H1 (cell line): ENCODE measurements around the gene BRD1. TPM values are rescaled to one million over a fixed set of nuclear protein-coding genes. Genes with fewer than 3 reads are reported as not detected.

Experiments
- CTCF ChIA-PET: fragments of 300-600 bp; sonication (Branson Sonifier 250); formaldehyde crosslinking; loops from one replicate; lab custom pipeline; 2021; ENCODE audit not compliant: partially characterized antibody; lab: Charles Lee
- POLR2A ChIA-PET: fragments of 300-600 bp; sonication (Branson Sonifier 250); formaldehyde crosslinking; loops from one replicate; lab custom pipeline; 2021; ENCODE audit warnings: inconsistent platforms; ENCODE audit not compliant: partially characterized antibody; lab: Charles Lee
- DNase-seq, 2 experiments: peaks; one replicate each; pipeline versions ENCODE4 v3.0.0 to v3.0.0-alpha.2; 2010 to 2022; ENCODE audit warnings: low spot score in 2 of 2, low read depth in 1 of 2, mixed read lengths in 1 of 2
- FAIRE-seq: peaks from 2 replicates; lab custom pipeline; 2011; peaks lifted over from hg19 to GRCh38; lab: Jason Lieb, UNC
- H2AFZ ChIP-seq: 2 replicates; pipeline ENCODE4 v1.8.1; 2012; ENCODE audit warnings: low read length, inconsistent platforms
- H2AK5ac ChIP-seq: 2 replicates; pipeline ENCODE4 v1.6.1; 2013; ENCODE audit warnings: low read depth, low read length
- H2BK120ac ChIP-seq: replicated peaks from 2 replicates; pipeline ENCODE3; 2013; ENCODE audit warnings: low read depth, low read length, inconsistent platforms
- H2BK12ac ChIP-seq: 2 replicates; pipeline ENCODE4 v1.6.1; 2013; ENCODE audit warnings: low read depth, low read length
- H2BK15ac ChIP-seq: 2 replicates; pipeline ENCODE4 v1.6.1; 2013; ENCODE audit warnings: low read length
- H2BK20ac ChIP-seq: 2 replicates; pipeline ENCODE4 v1.6.1; 2013; ENCODE audit warnings: low read length
- H2BK5ac ChIP-seq: 2 replicates; pipeline ENCODE4 v1.6.1; 2013; ENCODE audit warnings: low read depth, low read length
- H3K14ac ChIP-seq: 2 replicates; pipeline ENCODE4 v1.6.1; 2013; ENCODE audit warnings: inconsistent platforms; ENCODE audit not compliant: insufficient read length
- H3K18ac ChIP-seq: 2 replicates; pipeline ENCODE4 v1.6.1; 2013; ENCODE audit warnings: low read length; ENCODE audit errors: extremely low read depth
- H3K23ac ChIP-seq: 2 replicates; pipeline ENCODE4 v1.6.1; 2013; ENCODE audit warnings: inconsistent platforms; ENCODE audit not compliant: insufficient read length
- H3K23me2 ChIP-seq: 2 replicates; pipeline ENCODE4 v1.6.1; 2013; ENCODE audit warnings: low read depth, low read length
- H3K27ac ChIP-seq: 2 replicates; pipeline ENCODE4 v1.6.1; 2011; ENCODE audit warnings: low read depth, low read length, inconsistent platforms
- H3K27me3 ChIP-seq, 4 experiments: replicated peaks in 1 of 4; 1 replicate in 1 of 4; 2 replicates in 3 of 4; pipeline versions ENCODE4 v1.6.1 to v1.8.1; 2011 to 2013; ENCODE audit warnings: low read length in 3 of 4, mild to moderate bottlenecking in 3 of 4, inconsistent platforms in 2 of 4, mixed read lengths in 2 of 4, moderate library complexity in 1 of 4; ENCODE audit not compliant: control insufficient read depth in 3 of 4, insufficient read depth in 3 of 4; ENCODE audit errors: extremely low read depth in 1 of 4
- H3K36me3 ChIP-seq, 4 experiments: 2 replicates each; pipeline versions ENCODE4 v1.6.1 to v1.8.1; 2011 to 2013; ENCODE audit warnings: mild to moderate bottlenecking in 4 of 4, low read length in 3 of 4, moderate library complexity in 2 of 4, control low read depth in 1 of 4, inconsistent platforms in 1 of 4; ENCODE audit not compliant: insufficient read depth in 4 of 4, control insufficient read depth in 2 of 4
- H3K4ac ChIP-seq: replicated peaks from 2 replicates; pipeline ENCODE3; 2013; ENCODE audit warnings: low read length, low read depth, mixed read lengths, inconsistent platforms; ENCODE audit not compliant: insufficient read length
- H3K4me1 ChIP-seq, 4 experiments: replicated peaks in 1 of 4; 1 replicate in 1 of 4; 2 replicates in 3 of 4; pipeline versions ENCODE4 v1.6.1 to v1.8.1; 2011 to 2013; ENCODE audit warnings: low read length in 3 of 4, inconsistent platforms in 2 of 4, mixed read lengths in 1 of 4; ENCODE audit not compliant: insufficient read depth in 4 of 4, control insufficient read depth in 3 of 4
- H3K4me2 ChIP-seq, 2 experiments: 2 replicates each; pipeline versions ENCODE4 v1.6.1 to v1.8.1; 2011 to 2013; ENCODE audit warnings: low read depth in 2 of 2, low read length in 2 of 2, control low read depth in 1 of 2, inconsistent platforms in 1 of 2, mild to moderate bottlenecking in 1 of 2; ENCODE audit not compliant: insufficient read depth in 1 of 2
- H3K4me3 ChIP-seq, 4 experiments: fragments of 200-600, 300-600 bp in 1 of 4; sonication (generic), shearing (Covaris generic), sonication (Bioruptor Twin) in 1 of 4; 2 replicates each; pipeline versions ENCODE4 v1.5.1 to v1.8.1; 2011 to 2016; ENCODE audit warnings: low read length in 4 of 4, low read depth in 3 of 4, control low read depth in 2 of 4, inconsistent platforms in 2 of 4, mild to moderate bottlenecking in 2 of 4, mixed read lengths in 1 of 4, moderate library complexity in 1 of 4; ENCODE audit not compliant: insufficient read depth in 2 of 4; ENCODE audit errors: extremely low read depth in 1 of 4
- H3K56ac ChIP-seq: replicated peaks from 2 replicates; pipeline ENCODE3; 2013; ENCODE audit warnings: low read depth, mild to moderate bottlenecking, mixed read lengths, low read length, inconsistent platforms; ENCODE audit not compliant: insufficient read length
- H3K79me1 ChIP-seq: 2 replicates; pipeline ENCODE4 v1.6.1; 2013; ENCODE audit warnings: low read depth, low read length, control low read depth
- H3K79me2 ChIP-seq, 2 experiments: 2 replicates each; pipeline versions ENCODE4 v1.6.1 to v1.8.1; 2012 to 2013; ENCODE audit warnings: low read length in 2 of 2, mild to moderate bottlenecking in 2 of 2, inconsistent platforms in 1 of 2; ENCODE audit not compliant: insufficient read depth in 2 of 2, control insufficient read depth in 1 of 2
- H3K9ac ChIP-seq, 4 experiments: replicated peaks in 1 of 4; 1 replicate in 1 of 4; 2 replicates in 3 of 4; pipeline versions ENCODE4 v1.6.1 to v1.8.1; 2011 to 2013; ENCODE audit warnings: low read depth in 3 of 4, low read length in 3 of 4, control low read depth in 2 of 4, mild to moderate bottlenecking in 2 of 4, moderate library complexity in 2 of 4, inconsistent platforms in 1 of 4; ENCODE audit errors: extremely low read depth in 1 of 4
- H3K9me3 ChIP-seq, 2 experiments: 2 replicates each; pipeline versions ENCODE4 v1.6.1 to v1.8.1; 2012 to 2013; ENCODE audit warnings: mild to moderate bottlenecking in 2 of 2, moderate library complexity in 2 of 2, control low read depth in 1 of 2, inconsistent platforms in 1 of 2, low read depth in 1 of 2, low read length in 1 of 2, mixed read lengths in 1 of 2; ENCODE audit not compliant: insufficient read depth in 2 of 2
- H4K20me1 ChIP-seq, 2 experiments: replicated peaks in 1 of 2; 2 replicates each; pipeline versions ENCODE3 to v1.8.1; 2011 to 2013; ENCODE audit warnings: inconsistent platforms in 2 of 2, low read length in 2 of 2, mild to moderate bottlenecking in 1 of 2; ENCODE audit not compliant: insufficient read depth in 2 of 2, control insufficient read depth in 1 of 2
- H4K5ac ChIP-seq: 2 replicates; pipeline ENCODE4 v1.6.1; 2013; ENCODE audit warnings: low read length, low read depth, mixed read lengths, inconsistent platforms; ENCODE audit not compliant: insufficient read length
- H4K8ac ChIP-seq: 2 replicates; pipeline ENCODE4 v1.8.0; 2013; ENCODE audit warnings: mild to moderate bottlenecking, moderate library complexity, low read length, inconsistent platforms; ENCODE audit not compliant: insufficient read depth; ENCODE audit errors: extremely low read depth
- H4K91ac ChIP-seq: replicated peaks from 2 replicates; pipeline ENCODE3; 2013; ENCODE audit warnings: low read length, mixed read lengths, inconsistent platforms; ENCODE audit not compliant: insufficient read length
- RXRA ChIP-seq: IDR thresholded peaks from 2 replicates; pipeline ENCODE4 v1.6.1; 2011; ENCODE audit warnings: low read depth, mild to moderate bottlenecking, low read length, moderate library complexity; ENCODE audit not compliant: insufficient read depth
- SP1 ChIP-seq: IDR thresholded peaks from 2 replicates; pipeline ENCODE4 v1.6.1; 2011; ENCODE audit warnings: low read depth, low read length
- WGBS, 2 experiments: shearing (Covaris generic) in 1 of 2; methylation state at CpG; one replicate each; pipeline versions ENCODE4 v1.1.6 to v1.1.7; 2013 to 2015; ENCODE audit warnings: low lambda C conversion rate in 2 of 2, mixed read lengths in 2 of 2, inconsistent platforms in 1 of 2, low coverage in 1 of 2, missing lambda C conversion rate in 1 of 2; ENCODE audit not compliant: insufficient replicate concordance in 2 of 2, insufficient coverage in 1 of 2, insufficient read length in 1 of 2; ENCODE audit errors: extremely low coverage in 1 of 2, missing lambda C conversion rate in 1 of 2; 5-methylcytosine and 5-hydroxymethylcytosine counted together
- polyA plus RNA-seq, 7 experiments: library from polyadenylated mRNA; depleted of rRNA in 3 of 7; stranded (reverse) in 5 of 7; unstranded in 2 of 7; fragments of >200 nt in 5 of 7; fragments of 200-250 nt in 2 of 7; gene quantifications; 1 replicate in 5 of 7; 2 replicates in 1 of 7; 4 replicates in 1 of 7; pipeline versions ENCODE4 v1.2.1 to v1.2.3, GENCODE V29; 2011 to 2013; ENCODE audit warnings: missing spikeins in 2 of 7, mixed read lengths in 2 of 7
- total RNA-seq: library from RNA; stranded (reverse); fragmentation: NEBNext Ultra II Directional; extraction: Animal tissue kit (Norgen Biotek cat#: 25700); gene quantifications from 2 replicates; pipeline ENCODE4 v1.2.1, GENCODE V29; 2021

The BRD1 gene
- total and polyA plus RNA-seq, 2 of the 8 experiments (the other 6 are each of a cell fraction or from before 2014, with no cell fraction given), result 6.8 to 34.0 TPM

- H2BK20ac ChIP-seq, result no peak overlapping the region
- no peak overlapping the region for H2BK15ac ChIP-seq
- no peak overlapping the region for H3K4me2 ChIP-seq
- WGBS, 2 experiments, result 87% methylated on average over 4 of the region's 4 CpGs; no CpG with 5 or more reads in 1 of the 2 experiments
- CTCF ChIA-PET, result interaction anchor here (0.9 to 3.0 kb wide), 5 partner anchors 10 to 34 kb away, joined by 3 to 9 read pairs (median 3); no protein-coding TSS in a partner anchor
- no peaks in the 10 kb centered on the region for H3K23me2 ChIP-seq
- peak; percentile 65; the same call in 1 of the 2 replicates for TF ChIP-seq SP1
- TF ChIP-seq RXRA, result no peak
- no peaks in the 10 kb centered on the region for H3K27me3 ChIP-seq
- no peak overlapping the region for H2BK120ac ChIP-seq
- no peak overlapping the region for H4K8ac ChIP-seq
- H3K14ac ChIP-seq, result no peak overlapping the region
- peaks cover 9 to 19% of the 10 kb centered on the region in 2 experiments for H4K20me1 ChIP-seq
- H2BK12ac ChIP-seq, result no peak overlapping the region
- no peak overlapping the region for H3K4me3 ChIP-seq
- H3K79me2 ChIP-seq, result peaks cover 11 to 82% of the 10 kb centered on the region in 2 experiments
- H2AK5ac ChIP-seq, result no peak overlapping the region
- no peak overlapping the region for H3K56ac ChIP-seq
- H3K4ac ChIP-seq, result no peak overlapping the region
- H3K9ac ChIP-seq, result no peak overlapping the region
- no peak overlapping the region for H4K5ac ChIP-seq
- peaks cover 15% of the 10 kb centered on the region for H3K79me1 ChIP-seq
- no peak overlapping the region for H2AFZ ChIP-seq
- peaks cover 0 to 6% (median 0%) of the 10 kb centered on the region in 4 experiments; a peak in 3 of 8 replicates for H3K36me3 ChIP-seq
- H3K18ac ChIP-seq, result no peak overlapping the region
- peaks cover 4 to 6% of the 10 kb centered on the region in 2 experiments for H3K9me3 ChIP-seq
- no peak overlapping the region for H3K23ac ChIP-seq
- no peak overlapping the region for H4K91ac ChIP-seq
- no peak for FAIRE-seq
- H3K27ac ChIP-seq, result no peak overlapping the region
- POLR2A ChIA-PET, result interaction anchor here (1.6 kb wide), 1 partner anchor 10 kb away, joined by 5 read pairs; no protein-coding TSS in a partner anchor
- DNase-seq, result no peak
- no peak overlapping the region for H2BK5ac ChIP-seq
- no peaks in the 10 kb centered on the region for H3K4me1 ChIP-seq
Measured at GRCh38 chr22:49871482-49871881, 43.8 kb upstream of the BRD1 start.
